Measurements from ENCODE around the gene CRELD2.

GRCh38 chr22:49901457-49901856 lies 17.0 kb upstream of the CRELD2 start:
- TF ChIP-seq POLR2A (IDR thresholded peaks at IDR 0.05; ENCODE audit: low read length) (no peak), GATA1 (IDR thresholded peaks at IDR 0.05; ENCODE audit: low read depth, low read length) (no peak)
